OCI-LY3 (cell line): ENCODE data around the gene TBPL1.

Experiments
- CTCF ChIP-seq: fragments of 200-600, 300-600 bp; sonication (generic); IDR thresholded peaks from 2 replicates; pipeline ENCODE4 v1.5.1; 2014; ENCODE audit warnings: antibody characterized with exemption, low read length, low read depth
- EZH2phosphoT487 ChIP-seq: fragments of 200-600 bp; shearing (Covaris generic); IDR thresholded peaks from 2 replicates; pipeline ENCODE4 v1.6.1; 2018; ENCODE audit warnings: antibody characterized with exemption, mixed run types, low read depth

GRCh38 chr6:134039116-134039515, 86.1 kb downstream of the TBPL1 start:
- TF ChIP-seq EZH2phosphoT487 (no peak), CTCF (no peak)
